GM19372 (cell line): ENCODE data around the gene MEF2C.
"Not testable (repeated sequence)": the region's sequence is repeated elsewhere in the genome, so short reads cannot be mapped to it uniquely, and the experiment has no call there.

Experiments
- ATAC-seq: cut with Tn5 transposase; IDR thresholded peaks from one replicate; pipeline ENCODE4 v1.9.1; 2021; ENCODE audit warnings: mild to moderate bottlenecking, low read depth, moderate library complexity; ENCODE audit not compliant: unreplicated experiment

Gene MEF2C

DNA sequence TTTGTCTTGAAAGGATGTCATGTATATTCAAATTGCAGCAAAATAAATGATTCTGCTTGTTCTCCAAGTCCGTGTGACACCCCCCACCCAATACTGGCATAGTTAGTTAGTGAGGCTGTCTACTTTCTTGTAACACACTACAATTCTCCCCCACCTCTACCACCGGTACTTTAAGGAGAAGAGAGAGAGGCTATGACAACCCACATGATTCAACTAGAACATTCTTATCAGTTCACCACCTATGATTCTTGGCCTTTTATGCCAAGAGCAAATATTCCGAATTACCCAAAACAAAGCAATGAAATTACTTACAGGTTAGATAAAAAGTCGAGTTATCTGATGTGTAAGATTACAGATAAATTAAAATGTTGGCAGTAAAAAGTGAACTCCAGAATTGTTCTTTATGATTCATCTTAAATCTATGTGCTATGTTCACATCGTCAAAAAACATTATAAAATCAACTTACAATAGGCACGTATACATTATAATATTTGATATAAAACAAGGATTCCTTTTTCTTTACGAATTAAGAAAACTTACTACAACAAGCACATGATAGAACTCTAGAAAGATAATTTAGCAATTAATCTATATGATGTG is 14.4 kb downstream of the MEF2C start:
- no peak for ATAC-seq

DNA sequence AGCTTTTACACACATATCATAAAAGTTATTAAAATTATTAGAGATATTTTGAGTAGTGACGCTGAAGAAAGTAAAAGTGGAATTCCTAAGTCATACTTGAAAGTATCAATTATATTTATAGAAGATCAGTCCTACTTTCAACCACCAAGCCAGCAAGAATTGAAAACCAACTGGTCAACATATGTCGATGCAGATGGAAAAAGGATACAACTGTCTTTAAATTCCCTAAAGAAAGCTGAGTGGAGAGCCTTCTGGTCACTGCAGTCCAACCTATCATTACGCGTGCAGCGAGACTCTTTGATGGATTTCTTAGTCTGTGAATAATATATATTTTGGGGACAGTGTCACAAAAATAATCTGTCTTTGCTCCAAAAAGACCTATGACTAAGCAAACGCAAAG is 15.3 kb downstream of the MEF2C start:
- no peak for ATAC-seq

DNA sequence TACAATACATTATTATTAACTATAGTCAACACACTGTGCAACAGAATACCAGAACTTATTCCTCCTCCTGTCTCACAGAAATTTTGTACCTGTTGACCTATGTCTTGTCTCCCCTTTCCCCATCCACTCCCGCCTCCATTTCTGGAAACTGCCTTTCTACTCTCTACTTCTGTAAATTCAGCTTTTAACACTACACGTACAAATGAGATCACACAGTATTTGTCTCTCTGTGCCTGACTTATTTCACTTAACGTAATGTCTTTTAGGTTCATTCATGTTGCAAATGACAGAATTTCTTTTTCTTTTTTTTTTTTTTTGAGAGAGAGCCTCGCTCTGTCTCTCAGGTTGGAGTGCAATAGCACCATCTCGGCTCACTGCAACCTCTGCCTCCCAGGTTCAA is 19.5 kb downstream of the MEF2C start:
- no peak for ATAC-seq

DNA sequence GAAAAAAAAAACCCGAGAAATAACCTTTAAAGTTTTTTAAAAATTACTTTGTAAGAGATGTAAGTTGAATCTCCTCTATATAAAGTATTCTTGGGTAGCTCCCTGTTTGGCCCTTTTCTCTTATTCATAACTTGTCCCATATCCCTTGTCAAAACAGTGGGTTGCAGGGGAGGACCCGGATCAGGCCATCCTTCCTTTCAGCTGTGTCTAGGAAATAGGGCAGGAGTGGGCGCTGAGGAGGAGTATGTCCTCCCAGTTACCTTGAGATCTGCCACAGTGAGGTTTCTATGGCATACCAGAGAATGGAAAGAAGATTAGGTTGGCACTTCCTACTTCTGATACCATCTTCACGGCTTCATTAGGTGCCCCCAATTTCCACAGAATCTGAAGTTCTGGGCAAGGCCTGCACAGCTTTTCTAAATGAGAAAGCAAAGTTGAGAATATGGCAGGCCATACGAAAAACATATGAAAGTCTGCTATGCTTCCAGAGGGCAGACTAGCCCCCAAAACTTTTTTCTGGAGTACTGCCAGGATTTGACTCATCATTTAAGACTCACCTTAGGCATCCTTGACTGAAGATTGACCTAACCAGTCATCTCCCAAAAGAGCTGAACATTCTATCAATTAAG is 20.3 kb downstream of the MEF2C start:
- no peak for ATAC-seq

DNA sequence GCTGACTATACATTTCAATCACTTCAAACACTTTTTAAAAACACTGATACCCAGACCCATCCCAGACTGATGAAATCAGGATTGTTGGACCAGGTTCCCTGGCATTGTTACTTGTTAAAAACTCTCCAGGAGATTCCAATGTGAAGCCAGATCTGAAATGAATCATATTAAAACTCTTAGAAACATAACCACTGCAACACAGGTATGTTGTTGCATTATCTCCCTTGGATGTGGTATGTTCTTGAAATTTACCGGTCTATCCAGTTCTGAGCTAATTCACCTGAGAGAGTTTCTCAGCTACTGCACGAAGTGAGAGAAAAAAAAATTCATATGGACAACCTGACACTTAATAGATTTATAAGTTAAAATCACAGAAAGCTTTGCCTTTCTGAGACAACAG is 21.8 kb downstream of the MEF2C start:
- no peak for ATAC-seq

DNA sequence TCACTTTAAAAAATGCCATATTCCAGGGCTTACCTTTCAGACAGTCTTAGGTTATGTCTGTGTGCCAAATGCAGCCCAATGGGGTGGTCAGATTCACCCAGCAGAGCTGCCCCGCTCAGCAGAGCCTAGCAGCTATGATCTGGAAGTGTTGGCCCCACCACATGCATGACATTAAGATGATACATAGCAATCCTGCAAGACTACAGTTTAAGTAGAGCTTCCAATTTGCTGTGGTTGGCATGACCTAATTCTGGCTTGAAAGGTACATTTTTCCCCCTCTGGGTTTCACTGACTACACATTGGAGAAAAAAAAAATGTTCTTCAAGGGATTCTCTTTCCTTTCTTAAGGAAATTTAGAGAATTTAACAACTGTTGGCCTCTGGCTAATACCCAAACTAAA is 22.5 kb downstream of the MEF2C start:
- no peak for ATAC-seq

DNA sequence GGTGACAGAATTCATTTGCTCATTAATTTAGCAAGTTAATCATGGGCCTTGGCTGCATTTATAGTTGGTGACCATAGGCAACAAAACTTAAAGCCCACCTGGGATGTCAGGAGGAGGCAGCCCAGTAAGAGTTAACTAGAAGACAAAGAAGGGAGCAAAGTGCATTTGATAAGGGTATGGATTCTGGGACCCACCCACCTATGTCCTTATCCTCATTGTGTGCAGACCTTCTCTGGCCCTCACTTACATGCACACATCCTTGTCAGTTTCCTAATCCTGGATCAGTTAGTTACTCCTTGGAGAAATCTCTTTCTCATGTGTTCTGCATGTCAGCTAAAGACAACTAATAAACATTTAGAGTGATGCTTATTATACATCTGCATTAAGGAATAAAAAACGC is 24.6 kb downstream of the MEF2C start:
- no peak for ATAC-seq

DNA sequence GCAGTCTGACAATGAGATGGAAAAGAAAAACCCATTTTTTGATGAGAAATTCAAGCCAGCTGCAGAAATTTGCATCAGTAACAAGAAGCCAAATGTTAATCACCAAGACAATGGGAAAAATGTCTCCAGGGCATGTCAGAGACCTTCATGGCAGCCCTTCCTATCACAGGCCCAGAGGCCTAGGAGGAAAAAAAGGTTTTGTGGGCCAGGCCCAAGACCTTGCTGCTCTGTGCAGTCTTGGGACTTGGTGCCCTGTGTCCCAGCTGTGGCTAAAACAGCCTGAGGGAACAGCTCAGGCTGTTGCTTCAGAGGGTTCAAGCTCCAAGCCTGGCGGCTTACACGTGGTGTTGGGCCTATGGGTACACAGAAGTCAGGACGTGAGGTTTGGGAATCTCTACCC is 26.6 kb downstream of the MEF2C start:
- not testable (repeated sequence) for ATAC-seq

DNA sequence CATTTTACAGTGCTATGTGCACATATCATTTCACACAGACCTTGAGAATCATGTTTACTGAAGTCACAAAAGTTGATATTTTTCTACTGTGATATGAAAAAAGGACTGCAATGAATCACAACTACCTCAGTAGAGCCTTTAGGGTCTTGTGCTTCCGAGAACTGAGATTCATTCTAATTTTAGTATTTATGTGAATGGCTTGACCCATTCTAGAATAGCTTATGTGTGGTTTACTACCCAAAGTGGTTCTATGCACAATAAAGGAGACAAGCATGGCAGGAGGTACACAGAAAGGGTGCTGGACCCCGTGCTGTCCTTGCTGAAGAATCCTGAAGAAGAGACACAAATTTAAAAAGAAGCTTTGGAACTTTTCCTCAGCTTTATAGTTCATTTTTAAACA is 28.2 kb downstream of the MEF2C start:
- ATAC-seq: no peak

DNA sequence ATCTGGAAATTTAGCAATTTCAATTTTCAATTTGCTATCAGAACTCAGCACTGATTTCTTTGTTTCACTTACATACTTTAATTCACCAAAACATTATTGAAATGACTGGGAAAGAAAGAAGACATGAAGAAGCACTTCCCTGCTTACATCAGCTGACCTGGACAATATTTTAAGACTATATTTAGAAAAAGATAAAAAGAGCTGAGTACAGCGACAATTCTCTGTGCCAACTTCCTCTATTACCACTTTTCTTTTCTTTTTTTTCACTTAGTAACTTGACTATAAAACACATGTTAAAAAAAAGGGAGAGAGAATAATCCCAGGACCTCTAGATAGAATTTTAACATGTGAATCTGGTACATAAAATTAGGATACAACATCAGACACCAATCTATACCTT is 35.6 kb downstream of the MEF2C start:
- ATAC-seq: no peak

DNA sequence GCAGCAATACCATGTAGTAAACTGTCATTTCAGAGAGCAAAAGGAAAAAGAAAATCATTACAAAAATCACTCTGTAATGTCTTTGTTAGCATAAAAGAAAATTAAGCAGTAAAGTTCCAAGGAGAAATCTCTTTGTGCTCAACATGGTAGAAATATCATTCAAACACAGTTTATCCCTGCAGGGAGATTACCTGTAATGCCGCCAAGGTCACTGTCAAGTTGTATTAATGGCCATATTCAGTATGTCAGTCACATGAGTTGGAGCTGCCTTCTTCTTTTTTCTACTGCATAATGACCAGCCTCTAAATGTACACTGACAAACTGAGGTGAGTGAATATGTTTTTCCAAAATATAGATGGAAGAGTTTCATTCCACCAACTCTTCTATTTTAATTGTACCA is 36.5 kb downstream of the MEF2C start:
- no peak for ATAC-seq

DNA sequence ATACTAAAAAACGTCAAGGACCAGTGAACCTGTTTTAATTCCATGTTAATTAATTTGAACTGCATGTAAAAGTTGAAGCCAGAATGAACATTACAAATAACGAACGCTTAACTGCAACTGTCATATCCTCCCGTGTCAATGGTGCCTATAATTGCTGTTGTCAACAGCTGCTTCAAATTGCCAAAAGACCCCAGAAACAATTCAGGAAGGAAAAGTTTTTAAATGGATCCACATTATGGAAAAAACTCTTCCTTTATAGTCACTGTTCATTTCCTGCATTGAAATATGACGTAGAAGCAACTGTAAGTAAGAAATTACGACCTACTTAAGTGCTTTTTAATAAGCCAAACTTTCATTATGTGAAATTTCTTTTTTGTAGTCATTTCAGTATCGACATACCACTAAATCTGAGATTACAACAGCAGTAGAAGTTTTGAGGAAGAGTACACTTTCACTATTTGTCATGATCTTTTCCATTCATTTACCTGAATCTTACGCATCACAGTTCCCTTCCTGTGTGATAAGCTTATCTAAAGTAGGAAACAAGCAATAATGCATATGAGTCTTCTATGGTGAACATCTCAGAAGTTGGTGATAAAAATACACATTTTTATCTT is 37.8 kb downstream of the MEF2C start:
- ATAC-seq: no peak

DNA sequence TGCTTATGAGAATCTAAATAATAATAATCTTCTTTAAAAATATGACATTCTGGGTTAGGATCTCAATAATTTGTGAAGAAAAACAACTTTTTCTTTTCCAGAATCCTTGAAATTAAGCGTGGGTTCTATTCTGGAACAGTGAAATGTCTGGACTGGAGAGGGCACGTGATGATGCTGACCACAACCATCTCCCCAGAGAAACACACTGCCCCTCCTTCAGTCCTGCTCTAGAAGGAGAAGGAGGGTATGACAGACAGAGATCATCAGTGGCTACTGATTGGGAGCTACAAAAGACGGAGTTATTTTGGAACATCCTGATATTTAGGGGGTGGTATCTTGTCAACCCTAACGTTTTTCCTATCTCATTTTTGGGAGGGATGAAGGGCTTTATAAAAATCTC is 40.2 kb downstream of the MEF2C start:
- ATAC-seq: no peak

DNA sequence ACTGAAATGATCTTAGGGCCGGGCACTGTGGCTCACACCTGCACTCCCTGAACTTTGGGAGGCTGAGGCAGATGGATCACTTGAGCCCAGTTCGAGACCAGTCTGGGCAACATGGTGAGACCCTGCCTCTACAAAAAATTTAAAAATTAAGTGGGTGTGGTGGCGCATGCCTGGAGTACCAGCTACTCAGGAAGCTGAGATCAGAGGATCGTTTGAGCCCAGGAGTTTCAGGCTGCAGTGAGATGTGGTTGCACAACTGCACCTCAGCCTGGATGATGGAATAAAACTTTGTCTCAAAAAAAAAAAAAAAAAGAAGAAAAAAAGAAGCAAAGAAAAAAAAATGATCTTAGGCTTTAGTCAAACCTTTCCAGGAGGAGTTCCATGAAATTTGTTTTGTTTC is 41.8 kb downstream of the MEF2C start:
- no peak for ATAC-seq

DNA sequence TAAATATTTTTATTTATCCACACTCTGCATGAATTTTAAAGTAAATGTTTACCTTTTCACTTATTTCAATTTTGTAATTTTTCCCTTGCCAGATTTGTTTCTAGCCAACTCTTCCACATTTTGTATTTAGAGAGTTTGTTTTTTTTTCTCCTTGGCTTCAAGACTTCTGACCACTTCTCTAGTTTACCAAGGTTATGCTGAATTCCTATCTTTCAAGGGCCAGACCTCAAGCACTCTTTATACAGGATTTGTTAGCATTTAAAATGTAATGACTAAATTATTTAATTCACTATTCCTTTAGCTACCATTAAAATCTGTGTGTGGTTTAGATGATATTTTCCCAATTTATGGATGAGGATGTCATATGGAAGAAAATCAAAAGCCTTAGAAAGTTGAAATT is 42.5 kb downstream of the MEF2C start:
- no peak for ATAC-seq

DNA sequence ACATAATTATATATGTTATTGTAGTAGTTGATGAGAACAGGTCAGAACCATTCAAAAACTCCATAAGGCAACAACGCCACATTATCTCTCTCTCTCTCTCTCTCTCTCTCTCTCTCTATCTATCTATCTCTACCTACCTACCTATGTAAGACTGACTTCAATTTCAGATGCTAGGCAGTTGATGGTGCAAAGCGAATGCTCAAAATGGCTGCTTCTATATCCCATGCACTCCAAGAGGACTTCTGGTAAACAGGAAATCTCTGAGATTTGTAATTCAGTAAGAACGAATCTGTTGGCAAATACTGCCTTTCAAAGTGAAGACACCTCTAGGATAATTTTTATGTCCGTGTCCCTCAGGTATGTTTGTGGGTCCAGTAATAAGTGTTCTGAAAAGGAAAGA is 43.7 kb downstream of the MEF2C start:
- ATAC-seq: no peak

DNA sequence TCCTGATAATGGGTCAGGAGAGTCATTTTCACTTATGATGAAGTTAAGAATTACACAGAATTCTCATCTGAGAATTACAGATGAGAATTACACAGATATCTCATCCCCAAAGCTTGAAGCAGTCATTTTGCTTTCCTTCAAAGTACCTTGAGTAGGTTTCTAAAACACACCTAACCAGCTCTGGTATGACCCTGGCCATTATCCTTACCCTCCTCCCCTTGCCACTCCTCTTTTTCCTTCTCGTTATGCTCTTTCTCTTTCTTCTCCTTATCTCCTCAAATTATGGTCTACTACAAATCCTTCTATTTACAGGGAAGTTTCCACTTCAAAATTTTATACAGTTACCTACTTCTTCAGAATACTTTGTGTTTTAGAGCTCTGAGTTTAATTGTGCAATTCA is 44.5 kb downstream of the MEF2C start:
- no peak for ATAC-seq

DNA sequence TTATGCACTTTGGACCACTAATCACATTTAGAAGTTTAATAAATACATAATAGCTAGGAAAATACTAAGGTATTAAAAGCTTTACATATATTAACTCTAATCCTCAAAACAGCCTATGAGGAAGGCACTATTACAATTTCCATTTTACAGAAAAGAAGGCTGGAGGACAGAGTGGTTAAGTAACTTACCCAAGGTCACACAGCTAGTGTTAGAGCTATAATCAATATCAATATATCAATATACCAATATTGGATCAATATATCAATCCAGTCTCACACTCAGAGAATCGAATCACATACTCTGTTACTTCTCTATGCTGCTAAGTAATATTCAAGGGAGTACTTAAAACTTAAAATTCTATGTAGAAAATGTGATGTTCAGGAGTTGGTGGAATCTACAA is 45.2 kb downstream of the MEF2C start:
- no peak for ATAC-seq

DNA sequence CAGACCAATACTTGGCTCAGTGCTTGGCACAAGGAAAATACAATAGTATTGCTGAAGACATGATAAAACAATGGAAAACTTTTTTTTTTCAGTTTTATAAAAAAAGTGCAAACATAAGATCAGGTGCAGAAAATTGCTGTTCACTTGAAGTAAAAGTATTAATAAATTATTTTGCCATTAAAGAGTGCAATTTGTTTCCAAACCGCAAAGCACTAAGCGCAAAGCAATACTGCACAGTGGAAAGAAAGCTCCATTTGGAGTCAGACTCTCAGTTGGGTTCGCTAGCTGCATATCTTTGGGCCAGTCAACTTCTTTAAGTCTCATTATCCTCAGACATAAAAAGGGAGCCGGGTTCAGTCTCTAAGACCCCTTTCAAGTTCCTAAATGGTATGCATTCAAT is 45.8 kb downstream of the MEF2C start:
- ATAC-seq: no peak

DNA sequence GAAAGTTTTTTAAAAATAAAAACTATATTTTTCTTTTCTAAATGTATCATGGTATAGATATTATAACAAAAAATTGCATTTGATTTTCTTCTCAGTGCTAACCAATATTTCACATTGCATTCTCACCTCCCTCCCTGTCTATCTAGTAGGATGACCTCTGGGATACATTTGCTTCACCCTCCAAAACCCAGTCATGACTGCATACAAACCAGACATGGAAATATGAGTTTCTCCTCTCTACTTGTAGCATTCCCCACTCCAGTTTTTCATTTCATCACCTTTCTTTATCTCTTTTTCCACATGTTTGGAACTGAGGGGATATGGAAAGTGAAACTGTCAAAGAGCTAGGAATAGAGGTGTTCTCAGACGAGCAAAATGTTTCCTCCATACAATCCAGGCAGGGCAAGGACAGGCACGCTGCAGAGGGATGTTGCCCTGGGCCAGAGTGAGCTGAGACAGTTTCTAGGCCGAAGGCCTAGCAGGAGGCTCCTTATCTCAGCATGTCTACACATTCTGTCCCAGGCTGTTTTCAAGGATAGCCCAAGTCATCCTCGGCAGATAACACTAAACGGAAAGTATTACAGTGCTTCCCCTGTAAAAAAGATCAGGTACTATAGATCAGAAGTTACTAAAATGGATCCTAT is 46.7 kb downstream of the MEF2C start:
- no peak for ATAC-seq

DNA sequence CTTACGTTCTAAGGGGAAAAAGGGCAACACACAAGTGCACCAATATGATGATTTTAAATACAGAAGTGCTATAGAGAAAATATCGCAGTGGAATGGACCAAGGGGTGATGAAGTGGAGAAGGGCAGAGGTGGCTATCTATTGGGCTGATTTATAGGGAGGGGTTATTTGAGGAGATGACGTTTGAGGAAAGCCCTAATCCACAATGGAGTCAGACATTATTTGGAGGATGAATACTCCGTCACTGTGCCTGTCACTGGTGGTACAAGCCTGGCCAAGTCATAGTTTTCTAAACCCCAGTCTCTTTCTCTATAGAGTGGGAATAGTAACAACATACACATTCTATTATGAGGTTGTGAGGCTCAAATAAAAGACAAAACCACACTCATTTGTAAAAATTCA is 48.5 kb downstream of the MEF2C start:
- ATAC-seq: no peak

DNA sequence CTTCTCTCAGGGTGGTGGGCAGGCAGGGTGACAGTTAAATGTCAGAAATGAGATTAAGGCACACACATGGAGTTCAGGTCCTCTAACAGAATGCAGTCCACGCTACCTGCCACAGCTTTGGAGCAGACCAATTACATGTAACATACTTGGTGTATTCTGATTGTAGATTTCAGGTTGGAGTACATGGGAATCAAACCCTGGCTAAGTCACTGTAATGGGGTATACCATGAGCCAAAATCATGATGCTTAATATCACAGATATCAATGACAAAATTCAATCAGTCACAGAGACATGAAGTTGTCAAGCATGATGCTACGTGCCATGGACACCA is 48.9 kb downstream of the MEF2C start:
- no peak for ATAC-seq
